ENCODE data around the gene PLCB4.

DNA sequence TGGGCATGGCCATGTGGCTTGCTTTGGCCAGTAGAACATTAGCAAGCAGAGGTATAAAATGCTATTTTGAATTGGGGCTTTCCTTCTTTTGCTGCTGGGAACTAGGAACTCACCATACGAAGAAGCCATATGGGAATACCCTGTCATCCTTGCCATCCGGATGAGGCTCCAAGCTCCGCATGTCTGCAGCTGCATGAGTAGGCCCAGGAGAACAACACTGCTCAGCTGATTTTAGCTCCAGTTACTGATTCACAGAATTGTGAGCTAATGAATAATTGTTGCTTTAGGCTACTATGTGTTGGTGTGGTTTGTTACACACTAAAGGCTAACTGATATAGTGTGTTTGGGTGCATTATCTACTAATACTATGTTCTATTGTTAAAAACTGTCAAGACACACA is 2.7 kb upstream of the PLCB4 start:
- TF ChIP-seq TAF1 (IDR thresholded peaks at IDR 0.05; ENCODE audit: borderline replicate concordance, insufficient read depth, low read length) (no peak), POLR2AphosphoS5 (IDR thresholded peaks at IDR 0.05; ENCODE audit: low read depth, low read length) (no peak)

Measured in PFSK-1 (cell line).